ENCODE results near the gene ZNF444. TPM values are rescaled to one million over a fixed set of nuclear protein-coding genes. Genes with fewer than 3 reads are reported as not detected.

ZNF444 gene
- total and polyA plus RNA-seq, 2 donors from 2014 or later: 28.4 to 39.6 TPM

DNA sequence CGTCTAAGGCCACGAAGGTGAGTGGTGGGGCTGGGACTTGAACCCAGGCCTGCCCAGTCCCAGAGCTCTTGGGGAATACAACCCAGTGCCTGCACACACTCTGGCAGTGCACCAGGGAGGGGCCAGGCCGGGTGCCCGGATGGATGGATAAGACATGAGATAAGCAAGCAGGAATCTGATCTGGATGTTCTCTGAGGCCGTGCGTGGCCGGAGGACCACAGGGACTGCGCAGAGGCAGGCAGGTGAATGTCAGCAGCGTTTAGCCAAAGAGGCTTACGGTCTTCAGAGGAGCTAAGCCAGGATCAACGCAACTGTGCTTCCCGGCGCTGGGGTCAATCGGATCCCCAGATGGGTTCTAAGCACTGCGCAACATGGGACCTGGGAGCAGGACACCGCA, 21.5 kb upstream of the ZNF444 start:
- no peak for TF ChIP-seq CTCF (IDR thresholded peaks at IDR 0.05; ENCODE audit: borderline replicate concordance, extremely low read depth, insufficient read depth)
- Histone ChIP-seq H3K9me3 (ENCODE audit: control insufficient read depth in 2 of 3, insufficient read depth in 1 of 3, low read length in 3 of 3) (no peaks in the 10 kb centered on the region), H3K27me3 (ENCODE audit: control insufficient read depth, insufficient read depth, low read length) (no peaks in the 10 kb centered on the region), H3K36me3 (ENCODE audit: control insufficient read depth in 2 of 3, insufficient read depth in 3 of 3, low read length in 3 of 3) (no peaks in the 10 kb centered on the region), H3K4me1 (ENCODE audit: control insufficient read depth in 2 of 3, insufficient read depth in 2 of 3, low read depth in 1 of 3, low read length in 3 of 3) (peaks cover 3 to 26% (median 15%) of the 10 kb centered on the region in 3 donors), H3K4me3 (ENCODE audit: low read length in 3 of 3) (peak overlapping the region in 2 of 3 donors; percentile 67 to 71), H3K27ac (ENCODE audit: low read depth in 2 of 2, low read length in 2 of 2) (peak overlapping the region; percentile 92 to 93), H3K9ac (ENCODE audit: low read length in 3 of 3) (peak overlapping the region in 2 of 3 donors; percentile 23 to 69)
- FAIRE-seq (no peak), DNase-seq (no peak)
- intact Hi-C loops (cut with DNase I): no loop called here

DNA sequence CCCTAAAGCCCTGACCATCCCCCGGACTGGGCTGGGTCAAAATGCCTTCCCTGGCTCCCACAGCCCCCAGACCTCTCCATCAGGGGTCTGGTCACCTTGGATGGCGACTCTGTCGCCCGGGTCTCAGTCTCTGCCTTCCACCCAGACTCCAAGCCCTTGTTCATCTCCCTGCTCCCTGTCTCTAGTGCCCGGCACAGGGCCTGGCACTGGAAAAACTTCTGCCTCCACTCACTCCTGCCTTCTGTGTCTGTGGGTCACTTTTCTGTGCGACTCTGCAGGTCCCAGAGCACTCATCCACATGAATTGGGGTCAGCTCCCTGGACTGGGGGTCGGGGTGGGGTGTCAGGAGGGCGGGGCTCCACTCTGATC, 21.1 kb upstream of the ZNF444 start:
- Histone ChIP-seq H3K36me3 (ENCODE audit: control insufficient read depth in 2 of 3, insufficient read depth in 3 of 3, low read length in 3 of 3) (no peaks in the 10 kb centered on the region), H3K4me1 (ENCODE audit: control insufficient read depth in 2 of 3, insufficient read depth in 2 of 3, low read depth in 1 of 3, low read length in 3 of 3) (peaks cover 3 to 22% (median 15%) of the 10 kb centered on the region in 3 donors), H3K9me3 (ENCODE audit: control insufficient read depth in 2 of 3, insufficient read depth in 1 of 3, low read length in 3 of 3) (no peaks in the 10 kb centered on the region), H3K9ac (ENCODE audit: low read length in 3 of 3) (peak overlapping the region in 2 of 3 donors; percentile 69 to 85), H3K27me3 (ENCODE audit: control insufficient read depth, insufficient read depth, low read length) (no peaks in the 10 kb centered on the region), H3K4me3 (ENCODE audit: low read length in 3 of 3) (peak overlapping the region; percentile 2 to 71 (median 67)), H3K27ac (ENCODE audit: low read depth in 2 of 2, low read length in 2 of 2) (peak overlapping the region; percentile 92 to 93)
- DNase-seq (no peak), FAIRE-seq (no peak)
- intact Hi-C loops (cut with DNase I): no loop called here
- no peak for TF ChIP-seq CTCF (IDR thresholded peaks at IDR 0.05; ENCODE audit: borderline replicate concordance, extremely low read depth, insufficient read depth)

GRCh38 chr19:56120371-56121179, 20.5 kb upstream of the ZNF444 start:
- Histone ChIP-seq H3K4me3 (ENCODE audit: low read length in 3 of 3) (peak overlapping the region; percentile 2 to 67 (median 61)), H3K9ac (ENCODE audit: low read length in 3 of 3) (peak overlapping the region in 2 of 3 donors; percentile 32 to 69), H3K36me3 (ENCODE audit: control insufficient read depth in 2 of 3, insufficient read depth in 3 of 3, low read length in 3 of 3) (no peaks in the 10 kb centered on the region), H3K4me1 (ENCODE audit: control insufficient read depth in 2 of 3, insufficient read depth in 2 of 3, low read depth in 1 of 3, low read length in 3 of 3) (peaks cover 3 to 21% (median 15%) of the 10 kb centered on the region in 3 donors), H3K27ac (ENCODE audit: low read depth in 2 of 2, low read length in 2 of 2) (peak overlapping the region; percentile 92 to 93), H3K9me3 (ENCODE audit: control insufficient read depth in 2 of 3, insufficient read depth in 1 of 3, low read length in 3 of 3) (no peaks in the 10 kb centered on the region), H3K27me3 (ENCODE audit: control insufficient read depth, insufficient read depth, low read length) (no peaks in the 10 kb centered on the region)
- intact Hi-C loops (cut with DNase I): no loop called here
- no peak for FAIRE-seq
- TF ChIP-seq CTCF (IDR thresholded peaks at IDR 0.05; ENCODE audit: borderline replicate concordance, extremely low read depth, insufficient read depth): peak; percentile 23
- peak; percentile 47 to 94 (median 75) for DNase-seq
